Esophagus squamous epithelium (tissue), 5 donors: Measurements from ENCODE around the gene CYTIP. TPM values are rescaled to one million over a fixed set of nuclear protein-coding genes. Genes with fewer than 3 reads are reported as not detected.

Source experiments
- DNase-seq: peaks from one replicate; lab custom pipeline; 2025; lab: John Stamatoyannopoulos, UW
- H3K27ac ChIP-seq, 4 donors: fragments of 200-600 bp; sonication (generic); one replicate each; pipeline ENCODE4 v1.5.1; 2016 to 2019; ENCODE audit warnings: mild to moderate bottlenecking in 1 of 4
- H3K27me3 ChIP-seq, 4 donors: fragments of 200-600 bp; sonication (generic); 1 replicate in 3 of 4; 2 replicates in 1 of 4; pipeline versions ENCODE4 v1.5.1 to v1.6.0; 2017 to 2021; ENCODE audit warnings: antibody characterized with exemption in 1 of 4
- H3K36me3 ChIP-seq, 3 donors: fragments of 200-600 bp; sonication (generic); one replicate each; pipeline ENCODE4 v1.5.1; 2016 to 2019
- H3K4me1 ChIP-seq, 3 donors: fragments of 200-600 bp; sonication (generic); one replicate each; pipeline ENCODE4 v1.5.1; 2017 to 2019
- H3K4me3 ChIP-seq, 4 donors: fragments of 200-600 bp; sonication (generic); 1 replicate in 3 of 4; 2 replicates in 1 of 4; pipeline ENCODE4 v1.5.1; 2016 to 2019; ENCODE audit warnings: mild to moderate bottlenecking in 2 of 4, moderate library complexity in 1 of 4
- H3K9me3 ChIP-seq, 3 donors: fragments of 200-600 bp; sonication (generic); one replicate each; pipeline ENCODE4 v1.5.1; 2016 to 2019
- CTCF ChIP-seq, 6 experiments: fragments of 450-650 bp in 4 of 6; fragments of 200-600 bp in 2 of 6; sonication (generic) in 2 of 6; IDR thresholded peaks; one replicate each; pipeline ENCODE4 v1.5.1; 2016 to 2019; ENCODE audit warnings: antibody characterized with exemption in 6 of 6, mild to moderate bottlenecking in 4 of 6, moderate library complexity in 4 of 6
- POLR2A ChIP-seq, 4 donors: fragments of 450-650 bp; IDR thresholded peaks; one replicate each; pipeline ENCODE4 v1.6.1; 2017; ENCODE audit warnings: antibody characterized with exemption in 4 of 4, mild to moderate bottlenecking in 4 of 4, moderate library complexity in 3 of 4
- WGBS, 2 donors: methylation state at CpG; one replicate each; pipeline ENCODE4 v1.1.5; 2018; 5-methylcytosine and 5-hydroxymethylcytosine counted together
- intact Hi-C: fragments of 100-400 bp; cut with DNase I; formaldehyde crosslinking; loops from one replicate; pipeline ENCODE4 v1.15.0; 2022
- total RNA-seq, 4 donors: library from RNA; depleted of rRNA; stranded (reverse); fragments of >200 nt; gene quantifications; one replicate each; pipeline ENCODE4 v1.1.0, GENCODE V29; 2016
- donor health status: DM: yes; HTN: yes; CAD: no.

The CYTIP gene
- total RNA-seq: 10 to 100 TPM in 1 of 4 donors, 1 to 10 TPM in 3; 3.2 to 12.4 (median 3.6) TPM

DNA sequence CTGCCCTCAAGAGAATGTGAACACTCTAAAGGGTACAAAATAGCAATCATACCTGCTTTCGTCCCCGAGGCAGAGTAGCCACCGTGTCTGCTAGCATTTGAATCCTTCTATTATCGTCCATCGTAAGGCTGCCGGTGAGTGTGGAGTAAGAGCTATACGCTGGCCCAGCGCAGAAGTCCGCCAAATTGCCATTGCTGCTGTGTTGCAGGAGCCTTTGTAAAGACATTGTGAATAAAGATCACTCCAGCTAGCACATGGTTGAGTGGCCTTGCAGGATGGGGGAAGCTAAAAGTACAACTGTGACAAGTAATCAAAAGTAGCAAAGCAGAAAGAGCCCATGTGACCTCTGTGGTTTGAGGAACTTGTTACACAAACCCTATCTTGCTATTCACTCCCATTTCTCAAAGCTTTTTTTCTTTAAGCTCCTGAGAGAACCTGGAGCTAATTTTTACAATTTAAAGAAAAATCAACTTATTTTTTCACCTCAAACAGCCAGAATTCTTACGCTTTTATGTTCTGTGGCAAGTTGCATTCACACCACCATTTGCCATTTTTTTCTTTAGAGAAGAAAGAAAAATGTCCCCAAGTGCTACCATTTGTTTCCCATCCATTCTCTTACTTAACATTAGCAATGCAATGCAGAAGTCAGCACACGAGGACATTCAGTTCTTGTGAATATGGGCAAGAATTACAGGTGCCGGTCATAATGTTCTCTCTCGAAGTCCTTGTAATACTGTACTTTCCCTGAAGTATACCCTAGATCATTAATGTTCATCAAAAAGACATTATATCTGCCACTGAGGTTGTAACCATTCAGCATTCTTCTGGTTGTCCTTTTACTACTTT lies at the start of gene CYTIP:
Gene CYTIP, minus strand, starts transcription at position 295 of the 846 bp plus-strand sequence. Its CDS starts 69 bp downstream, at position 226.
- H3K27me3 ChIP-seq: no peaks in the 10 kb centered on the region
- DNase-seq: peak; percentile 14
- no peaks in the 10 kb centered on the region for H3K4me1 ChIP-seq
- peak within 1 kb of the TSS; percentile 14 to 57 (median 35) for H3K4me3 ChIP-seq
- no peaks in the 10 kb centered on the region for H3K36me3 ChIP-seq
- intact Hi-C loops: no loop called here
- H3K27ac ChIP-seq: peak within 1 kb of the TSS; percentile 42 to 87 (median 68)
- H3K9me3 ChIP-seq: no peaks in the 10 kb centered on the region
- WGBS, 2 donors: 69 to 79% methylated on average over 10 to 13 of the region's 13 CpGs
- no peak for TF ChIP-seq CTCF (IDR thresholded peaks at IDR 0.05)
- peak in 3 of 4 donors; percentile 3 to 90 (median 48) for TF ChIP-seq POLR2A (IDR thresholded peaks at IDR 0.05)

- intact Hi-C loops: loop anchor here (10.0 kb wide), 2 partner anchors 103 to 513 kb away; no protein-coding TSS in a partner anchor
- no peak for DNase-seq
- 11 to 14% methylated on average over 5 of the region's 5 CpGs for WGBS, 2 donors
- H3K27ac ChIP-seq: no peak overlapping the region
- no peaks in the 10 kb centered on the region for H3K9me3 ChIP-seq
- no peak overlapping the region for H3K4me3 ChIP-seq
- peaks cover 0 to 10% (median 0%) of the 10 kb centered on the region in 4 donors for H3K27me3 ChIP-seq
- H3K36me3 ChIP-seq: no peaks in the 10 kb centered on the region
- no peak for TF ChIP-seq POLR2A (IDR thresholded peaks at IDR 0.05)
- peak; percentile 45 to 75 (median 60) for TF ChIP-seq CTCF (IDR thresholded peaks at IDR 0.05)
- no peaks in the 10 kb centered on the region for H3K4me1 ChIP-seq
Observed at GRCh38 chr2:157492189-157492773, 48.4 kb upstream of the CYTIP start.

- DNase-seq: no peak
- no peaks in the 10 kb centered on the region for H3K4me1 ChIP-seq
- H3K9me3 ChIP-seq: no peaks in the 10 kb centered on the region
- TF ChIP-seq POLR2A (IDR thresholded peaks at IDR 0.05) (no peak), CTCF (IDR thresholded peaks at IDR 0.05) (no peak)
- no peak overlapping the region for H3K27ac ChIP-seq
- H3K36me3 ChIP-seq: no peaks in the 10 kb centered on the region
- 20 to 44% methylated on average over 1 of the region's 1 CpG for WGBS, 2 donors
- H3K27me3 ChIP-seq: peaks cover 0 to 10% (median 0%) of the 10 kb centered on the region in 4 donors
- no peak overlapping the region for H3K4me3 ChIP-seq
- intact Hi-C loops: loop anchor here (10.0 kb wide), 2 partner anchors 105 to 515 kb away; no protein-coding TSS in a partner anchor
Observed at GRCh38 chr2:157489983-157490382, 46.1 kb upstream of the CYTIP start.

- 51 to 58% methylated on average over 3 of the region's 3 CpGs for WGBS, 2 donors
- peaks cover 0 to 10% (median 0%) of the 10 kb centered on the region in 4 donors for H3K27me3 ChIP-seq
- intact Hi-C loops: no loop called here
Observed at GRCh38 chr2:157488877-157489276, 45.0 kb upstream of the CYTIP start.

More at GRCh38 chr2:157488877-157489276, 45.0 kb upstream of the CYTIP start:
- Histone ChIP-seq H3K4me3 (no peak overlapping the region), H3K36me3 (no peaks in the 10 kb centered on the region), H3K4me1 (no peaks in the 10 kb centered on the region), H3K9me3 (no peaks in the 10 kb centered on the region), H3K27ac (no peak overlapping the region)
- TF ChIP-seq POLR2A (IDR thresholded peaks at IDR 0.05) (no peak), CTCF (IDR thresholded peaks at IDR 0.05) (no peak)
- no peak for DNase-seq
